HCT116 (cell line): ENCODE results near the gene MPP7. TPM values are rescaled to one million over a fixed set of nuclear protein-coding genes. Genes with fewer than 3 reads are reported as not detected.

Source experiments
- ATAC-seq: fragments of 200-7000 bp; cut with Tn5 transposase; 2 replicates; pipeline ENCODE4 v1.9.1; 2020; ENCODE audit warnings: mild to moderate bottlenecking, moderate library complexity
- BruUV-seq: library from RNA; stranded (reverse); fragments of 400-500 nt; replicated peaks from 2 replicates; lab custom pipeline; 2021; lab: Mats Ljungman, UMichigan
- CTCF ChIA-PET: fragments of 300-600 bp; sonication (Branson Sonifier 250); formaldehyde crosslinking; loops from one replicate; lab custom pipeline; 2021; ENCODE audit warnings: antibody characterized with exemption; lab: Charles Lee
- POLR2A ChIA-PET: fragments of 300-600, 350-600 bp; sonication (Branson Sonifier 250); formaldehyde crosslinking; loops from one replicate; lab custom pipeline; 2021; ENCODE audit warnings: antibody characterized with exemption; lab: Charles Lee
- RAD21 ChIA-PET, 2 experiments: fragments of 300-600 bp; sonication (Branson Sonifier 250); formaldehyde crosslinking; loops; one replicate each; lab custom pipeline; 2023; ENCODE audit warnings: low total read pairs in 2 of 2; ENCODE audit not compliant: uncharacterized antibody in 2 of 2, unreplicated experiment in 2 of 2, low non-redundant PET in 1 of 2; lab: Charles Lee
- DNase-seq: peaks from one replicate; pipeline ENCODE4 v3.0.0-alpha.2; 2010; ENCODE audit warnings: low read depth, low spot score
- H2AFZ ChIP-seq: fragments of 200-600 bp; shearing (Covaris generic), sonication (generic); 2 replicates; pipeline ENCODE4 v1.6.1; 2017; ENCODE audit warnings: low read depth, mixed run types, mixed read lengths, antibody characterized with exemption, low read length; ENCODE audit not compliant: poor library complexity, severe bottlenecking
- H3K27ac ChIP-seq: 2 replicates; pipeline ENCODE4 v1.5.1; 2012; ENCODE audit warnings: low read depth, low read length
- H3K27me3 ChIP-seq: fragments of 200-600 bp; sonication (generic); 2 replicates; pipeline ENCODE4 v1.6.1; 2016; ENCODE audit warnings: mixed run types, low read length, mixed read lengths; ENCODE audit not compliant: insufficient read depth
- H3K36me3 ChIP-seq, 2 experiments: fragments of 200-500 bp in 1 of 2; fragments of 200-600 bp in 1 of 2; sonication (Bioruptor generic) in 1 of 2; sonication (generic) in 1 of 2; 2 replicates each; pipeline versions ENCODE4 v1.5.1 to v1.6.1; 2014 to 2016; ENCODE audit warnings: low read length in 2 of 2, inconsistent platforms in 1 of 2, mixed read lengths in 1 of 2, mixed run types in 1 of 2; ENCODE audit not compliant: insufficient read depth in 2 of 2, control insufficient read depth in 1 of 2
- H3K4me1 ChIP-seq, 2 experiments: fragments of 200-600 bp in 1 of 2; sonication (generic) in 1 of 2; 2 replicates each; pipeline versions ENCODE4 v1.5.1 to v1.6.1; 2012 to 2017; ENCODE audit warnings: low read length in 2 of 2, inconsistent platforms in 1 of 2, mild to moderate bottlenecking in 1 of 2, mixed read lengths in 1 of 2, mixed run types in 1 of 2, moderate library complexity in 1 of 2; ENCODE audit not compliant: insufficient read depth in 2 of 2, control insufficient read depth in 1 of 2
- H3K4me2 ChIP-seq: fragments of 200-600 bp; sonication (generic); 2 replicates; pipeline ENCODE4 v1.6.1; 2017; ENCODE audit warnings: mixed run types, low read length, mixed read lengths
- H3K4me3 ChIP-seq, 2 experiments: fragments of 200-600 bp in 1 of 2; sonication (generic) in 1 of 2; replicated peaks in 1 of 2; 2 replicates each; pipeline ENCODE4 v1.5.1; 2011 to 2016; ENCODE audit warnings: low read length in 2 of 2, control low read depth in 1 of 2, low read depth in 1 of 2, mild to moderate bottlenecking in 1 of 2, mixed read lengths in 1 of 2, mixed run types in 1 of 2
- H3K79me2 ChIP-seq: fragments of 200-600 bp; sonication (generic); 2 replicates; pipeline ENCODE4 v1.6.1; 2017; ENCODE audit warnings: mild to moderate bottlenecking, mixed run types, low read length, moderate library complexity, mixed read lengths; ENCODE audit not compliant: insufficient read depth
- H3K9ac ChIP-seq: fragments of 200-600 bp; sonication (generic); 2 replicates; pipeline ENCODE4 v1.6.1; 2016; ENCODE audit warnings: low read length, mixed read lengths
- H3K9me2 ChIP-seq: fragments of 200-600 bp; sonication (generic), shearing (Covaris generic); 2 replicates; pipeline ENCODE4 v1.6.1; 2017; ENCODE audit warnings: mixed run types, mild to moderate bottlenecking, moderate library complexity; ENCODE audit not compliant: insufficient read depth
- H3K9me3 ChIP-seq, 2 experiments: fragments of 200-500 bp in 1 of 2; fragments of 200-600 bp in 1 of 2; sonication (Bioruptor generic) in 1 of 2; sonication (generic) in 1 of 2; 2 replicates each; pipeline ENCODE4 v1.6.1; 2014 to 2017; ENCODE audit warnings: low read length in 2 of 2, mixed read lengths in 2 of 2, inconsistent platforms in 1 of 2, low read depth in 1 of 2, mild to moderate bottlenecking in 1 of 2, mixed run types in 1 of 2, moderate library complexity in 1 of 2; ENCODE audit not compliant: control insufficient read depth in 1 of 2, insufficient read depth in 1 of 2
- H4K20me1 ChIP-seq: fragments of 200-600 bp; sonication (generic), shearing (Covaris generic); 2 replicates; pipeline ENCODE4 v1.6.1; 2017; ENCODE audit warnings: mixed run types, mild to moderate bottlenecking, moderate library complexity; ENCODE audit not compliant: insufficient read depth
- CBX3 ChIP-seq: IDR thresholded peaks from 2 replicates; pipeline ENCODE4 v1.6.1; 2012; ENCODE audit warnings: low read depth
- CTCF ChIP-seq, 3 experiments: fragments of 200-600 bp in 1 of 3; sonication (generic) in 1 of 3; IDR thresholded peaks in 2 of 3; conservative IDR thresholded peaks in 1 of 3; 2 replicates each; pipeline ENCODE4 v1.5.1; 2012 to 2017; ENCODE audit warnings: low read depth in 2 of 3, low read length in 2 of 3, antibody characterized with exemption in 1 of 3, borderline replicate concordance in 1 of 3, control low read depth in 1 of 3, mild to moderate bottlenecking in 1 of 3, mixed read lengths in 1 of 3, mixed run types in 1 of 3, moderate library complexity in 1 of 3; ENCODE audit not compliant: insufficient read depth in 1 of 3
- EZH2 ChIP-seq: fragments of 200-600 bp; sonication (generic); IDR thresholded peaks from 2 replicates; pipeline ENCODE4 v1.6.1; 2017; ENCODE audit warnings: antibody characterized with exemption, mixed run types
- FOSL1 ChIP-seq: IDR thresholded peaks from 2 replicates; pipeline ENCODE4 v1.6.1; 2012; ENCODE audit warnings: low read depth
- POLR2A ChIP-seq: IDR thresholded peaks from 2 replicates; pipeline ENCODE4 v1.7.0; 2011; ENCODE audit warnings: borderline replicate concordance; ENCODE audit not compliant: insufficient read depth, insufficient read length; ENCODE audit errors: extremely low read depth
- POLR2AphosphoS5 ChIP-seq: IDR thresholded peaks from 2 replicates; pipeline ENCODE4 v1.6.1; 2011; ENCODE audit warnings: mild to moderate bottlenecking, low read depth, low read length, moderate library complexity
- SIN3A ChIP-seq: IDR thresholded peaks from 2 replicates; pipeline ENCODE4 v1.6.1; 2012; ENCODE audit warnings: low read depth
- SRF ChIP-seq: IDR thresholded peaks from 2 replicates; pipeline ENCODE4 v1.6.1; 2012; ENCODE audit warnings: low read depth
- YY1 ChIP-seq: IDR thresholded peaks from 2 replicates; pipeline ENCODE4 v1.6.1; 2011; ENCODE audit warnings: low read length, low read depth, moderate library complexity, mild to moderate bottlenecking; ENCODE audit not compliant: insufficient replicate concordance; ENCODE audit errors: extremely low read depth
- ZFX ChIP-seq: fragments of 450-650 bp; IDR thresholded peaks from 2 replicates; pipeline ENCODE4 v1.6.1; 2017
- ZNF274 ChIP-seq: fragments of 200-500 bp; sonication (Bioruptor generic); IDR thresholded peaks from 2 replicates; pipeline ENCODE4 v1.6.1; 2014; ENCODE audit warnings: mild to moderate bottlenecking, low read depth, low read length, inconsistent platforms
- intact Hi-C: fragments of 100-400 bp; cut with micrococcal nuclease; formaldehyde crosslinking; loops from 2 replicates; pipeline ENCODE4 v1.10.0; 2022
- total RNA-seq: library from RNA; stranded (reverse); gene quantifications from one replicate; pipeline ENCODE4 v1.2.1, GENCODE V29; 2021; ENCODE audit not compliant: unreplicated experiment
- TF ChIP-seq, protein P1 (sequence below): IDR thresholded peaks from 2 replicates; pipeline ENCODE4 v1.6.1; 2011; ENCODE audit warnings: mild to moderate bottlenecking, low read length, moderate library complexity; ENCODE audit not compliant: insufficient replicate concordance; ENCODE audit errors: extremely low read depth

The MPP7 gene
- total RNA-seq, 1 experiment from 2014 or later = 64.5 TPM

DNA sequence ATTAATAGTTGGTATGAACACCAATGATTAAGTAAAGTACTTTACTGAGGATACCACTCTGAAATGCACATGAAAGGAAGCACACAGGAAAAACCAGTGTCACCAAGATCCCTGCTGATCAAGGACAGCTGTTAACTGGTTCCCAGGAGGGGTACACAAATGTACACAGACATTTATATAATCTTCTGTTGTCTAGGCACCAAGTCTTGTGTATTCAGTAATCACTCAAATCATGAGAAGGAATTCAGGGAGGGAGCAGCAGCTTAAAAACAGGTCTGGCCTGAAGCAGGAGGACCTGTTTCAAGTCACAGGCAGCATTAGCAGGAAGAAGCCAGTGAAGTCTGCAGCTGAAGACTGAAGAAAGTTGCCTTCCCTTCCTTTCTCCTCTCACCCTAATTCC lies 18.7 kb downstream of the MPP7 start:
- TF ChIP-seq ZNF274 = no peak
- TF ChIP-seq EZH2 = no peak
- no peak for TF ChIP-seq POLR2AphosphoS5
- TF ChIP-seq, protein P1, sequence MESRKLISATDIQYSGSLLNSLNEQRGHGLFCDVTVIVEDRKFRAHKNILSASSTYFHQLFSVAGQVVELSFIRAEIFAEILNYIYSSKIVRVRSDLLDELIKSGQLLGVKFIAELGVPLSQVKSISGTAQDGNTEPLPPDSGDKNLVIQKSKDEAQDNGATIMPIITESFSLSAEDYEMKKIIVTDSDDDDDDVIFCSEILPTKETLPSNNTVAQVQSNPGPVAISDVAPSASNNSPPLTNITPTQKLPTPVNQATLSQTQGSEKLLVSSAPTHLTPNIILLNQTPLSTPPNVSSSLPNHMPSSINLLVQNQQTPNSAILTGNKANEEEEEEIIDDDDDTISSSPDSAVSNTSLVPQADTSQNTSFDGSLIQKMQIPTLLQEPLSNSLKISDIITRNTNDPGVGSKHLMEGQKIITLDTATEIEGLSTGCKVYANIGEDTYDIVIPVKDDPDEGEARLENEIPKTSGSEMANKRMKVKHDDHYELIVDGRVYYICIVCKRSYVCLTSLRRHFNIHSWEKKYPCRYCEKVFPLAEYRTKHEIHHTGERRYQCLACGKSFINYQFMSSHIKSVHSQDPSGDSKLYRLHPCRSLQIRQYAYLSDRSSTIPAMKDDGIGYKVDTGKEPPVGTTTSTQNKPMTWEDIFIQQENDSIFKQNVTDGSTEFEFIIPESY = no peak
- no peak for TF ChIP-seq SRF
- no peak for TF ChIP-seq ZFX
- TF ChIP-seq CBX3 = no peak
- no peak for TF ChIP-seq CTCF (IDR thresholded peaks at IDR 0.05 in 2 of 3, conservative IDR thresholded peaks at IDR 0.05 in 1 of 3; ENCODE audit: borderline replicate concordance in 1 of 3, insufficient read depth in 1 of 3, low read depth in 2 of 3, low read length in 2 of 3)
- TF ChIP-seq YY1 = no peak
- no peak for TF ChIP-seq POLR2A
- no peak for TF ChIP-seq SIN3A
- no peak for TF ChIP-seq FOSL1
- Histone ChIP-seq H3K9ac (no peak overlapping the region), H3K9me2 (no peaks in the 10 kb centered on the region), H3K79me2 (peaks cover 9% of the 10 kb centered on the region), H3K9me3 (no peaks in the 10 kb centered on the region), H3K36me3 (no peaks in the 10 kb centered on the region), H3K27ac (no peak overlapping the region), H3K4me3 (no peak overlapping the region), H2AFZ (no peak overlapping the region), H3K4me1 (peaks cover 19% of the 10 kb centered on the region in 2 experiments; a peak in 2 of 4 replicates), H4K20me1 (no peaks in the 10 kb centered on the region), H3K27me3 (no peaks in the 10 kb centered on the region), H3K4me2 (no peak overlapping the region)
- CTCF ChIA-PET = no interaction called here
- no TSS peak for BruUV-seq
- POLR2A ChIA-PET = no interaction called here
- DNase-seq = no peak
- no peak for ATAC-seq
- RAD21 ChIA-PET = no interaction called here
- intact Hi-C loops = no loop called here
